Measurements from ENCODE around the gene ALDH9A1.

The ALDH9A1 gene

GRCh38 chr1:165637427-165637826, 60.9 kb downstream of the ALDH9A1 start:
- Histone ChIP-seq H3K9me3 (ENCODE audit: severe bottlenecking) (no peaks in the 10 kb centered on the region), H3K27me3 (ENCODE audit: insufficient read depth, poor library complexity, severe bottlenecking) (no peaks in the 10 kb centered on the region), H3K4me1 (ENCODE audit: insufficient read depth, poor library complexity, severe bottlenecking) (peaks cover 11% of the 10 kb centered on the region), H3K36me3 (ENCODE audit: low read depth) (peaks cover 29% of the 10 kb centered on the region), H3K27ac (ENCODE audit: poor library complexity, severe bottlenecking) (no peak overlapping the region), H3K4me3 (ENCODE audit: severe bottlenecking) (no peak overlapping the region)
- TF ChIP-seq CTCF (IDR thresholded peaks at IDR 0.05; ENCODE audit: poor library complexity, severe bottlenecking): no peak
- no peak for ATAC-seq (ENCODE audit: low read depth)
- DNase-seq (ENCODE audit: low spot score): no peak

GRCh38 chr1:165635823-165636222, 62.5 kb downstream of the ALDH9A1 start:
- DNase-seq (ENCODE audit: low spot score) (no peak), ATAC-seq (ENCODE audit: low read depth) (no peak)
- Histone ChIP-seq H3K4me3 (ENCODE audit: severe bottlenecking) (no peak overlapping the region), H3K27me3 (ENCODE audit: insufficient read depth, poor library complexity, severe bottlenecking) (no peaks in the 10 kb centered on the region), H3K27ac (ENCODE audit: poor library complexity, severe bottlenecking) (no peak overlapping the region), H3K4me1 (ENCODE audit: insufficient read depth, poor library complexity, severe bottlenecking) (peaks cover 12% of the 10 kb centered on the region), H3K9me3 (ENCODE audit: severe bottlenecking) (no peaks in the 10 kb centered on the region), H3K36me3 (ENCODE audit: low read depth) (peaks cover 26% of the 10 kb centered on the region)
- no peak for TF ChIP-seq CTCF (IDR thresholded peaks at IDR 0.05; ENCODE audit: poor library complexity, severe bottlenecking)

GRCh38 chr1:165635329-165635728, 63.0 kb downstream of the ALDH9A1 start:
- H3K27ac ChIP-seq (ENCODE audit: poor library complexity, severe bottlenecking): no peak overlapping the region
- DNase-seq (ENCODE audit: low spot score) (no peak), ATAC-seq (ENCODE audit: low read depth) (no peak)
- no peak for TF ChIP-seq CTCF (IDR thresholded peaks at IDR 0.05; ENCODE audit: poor library complexity, severe bottlenecking)
- no peaks in the 10 kb centered on the region for H3K27me3 ChIP-seq (ENCODE audit: insufficient read depth, poor library complexity, severe bottlenecking)
- H3K9me3 ChIP-seq (ENCODE audit: severe bottlenecking): no peaks in the 10 kb centered on the region
- no peak overlapping the region for H3K4me3 ChIP-seq (ENCODE audit: severe bottlenecking)
- H3K36me3 ChIP-seq (ENCODE audit: low read depth): peaks cover 26% of the 10 kb centered on the region
- H3K4me1 ChIP-seq (ENCODE audit: insufficient read depth, poor library complexity, severe bottlenecking): peaks cover 12% of the 10 kb centered on the region

- H3K27ac ChIP-seq (ENCODE audit: poor library complexity, severe bottlenecking): no peak overlapping the region
- no peak for DNase-seq (ENCODE audit: low spot score)
- ATAC-seq (ENCODE audit: low read depth): no peak
- no peak overlapping the region for H3K4me3 ChIP-seq (ENCODE audit: severe bottlenecking)
- H3K27me3 ChIP-seq (ENCODE audit: insufficient read depth, poor library complexity, severe bottlenecking): no peaks in the 10 kb centered on the region
- no peak for TF ChIP-seq CTCF (IDR thresholded peaks at IDR 0.05; ENCODE audit: poor library complexity, severe bottlenecking)
- H3K4me1 ChIP-seq (ENCODE audit: insufficient read depth, poor library complexity, severe bottlenecking): peaks cover 12% of the 10 kb centered on the region
- no peaks in the 10 kb centered on the region for H3K9me3 ChIP-seq (ENCODE audit: severe bottlenecking)
- H3K36me3 ChIP-seq (ENCODE audit: low read depth): peaks cover 19% of the 10 kb centered on the region
Measured at GRCh38 chr1:165634154-165634921, 64.0 kb downstream of the ALDH9A1 start.

- H3K27ac ChIP-seq (ENCODE audit: poor library complexity, severe bottlenecking): no peak overlapping the region
- no peaks in the 10 kb centered on the region for H3K9me3 ChIP-seq (ENCODE audit: severe bottlenecking)
- H3K4me3 ChIP-seq (ENCODE audit: severe bottlenecking): no peak overlapping the region
- TF ChIP-seq CTCF (IDR thresholded peaks at IDR 0.05; ENCODE audit: poor library complexity, severe bottlenecking): no peak
- H3K27me3 ChIP-seq (ENCODE audit: insufficient read depth, poor library complexity, severe bottlenecking): no peaks in the 10 kb centered on the region
- ATAC-seq (ENCODE audit: low read depth): no peak
- peaks cover 12% of the 10 kb centered on the region for H3K4me1 ChIP-seq (ENCODE audit: insufficient read depth, poor library complexity, severe bottlenecking)
- H3K36me3 ChIP-seq (ENCODE audit: low read depth): peaks cover 19% of the 10 kb centered on the region
- DNase-seq (ENCODE audit: low spot score): no peak
Measured at GRCh38 chr1:165633614-165634013, 64.7 kb downstream of the ALDH9A1 start.

Measured in RWPE2 (cell line).